HepG2 (cell line): Measurements from ENCODE around the gene CBX5. TPM values are rescaled to one million over a fixed set of nuclear protein-coding genes. Genes with fewer than 3 reads are reported as not detected.

Experiments
- CSRNP2 ChIP-seq: sonication (generic); formaldehyde crosslinking; conservative IDR thresholded peaks from 2 replicates; pipeline ENCODE4 v1.8.0; 2022; ENCODE audit warnings: low read depth, missing genetic modification reagents
- ELF3 ChIP-seq: IDR thresholded peaks from 2 replicates; pipeline ENCODE4 v1.6.1; 2016; ENCODE audit warnings: missing genetic modification reagents, missing compliant biosample characterization
- GTF3A ChIP-seq: sonication (generic); formaldehyde crosslinking; conservative IDR thresholded peaks from 2 replicates; pipeline ENCODE4 v1.4.0; 2020; ENCODE audit warnings: mild to moderate bottlenecking, missing genetic modification reagents
- MED1 ChIP-seq: sonication (generic); formaldehyde crosslinking; IDR thresholded peaks from 2 replicates; pipeline ENCODE4 v1.4.0; 2020; ENCODE audit warnings: missing genetic modification reagents
- MTF2 ChIP-seq: sonication (generic); formaldehyde crosslinking; IDR thresholded peaks from 2 replicates; pipeline ENCODE4 v1.5.0; 2020; ENCODE audit warnings: missing genetic modification reagents, borderline replicate concordance
- PHF8 ChIP-seq: sonication (generic); formaldehyde crosslinking; IDR thresholded peaks from 2 replicates; pipeline ENCODE4 v1.5.0; 2020; ENCODE audit warnings: missing genetic modification reagents
- SP5 ChIP-seq: IDR thresholded peaks from 2 replicates; pipeline ENCODE4 v1.6.1; 2016; ENCODE audit warnings: low read depth, borderline replicate concordance
- SRSF4 ChIP-seq: fragments of 200-400 bp; formaldehyde crosslinking; IDR thresholded peaks from one replicate; pipeline ENCODE4 v1.6.1; 2018; ENCODE audit warnings: mild to moderate bottlenecking, low read depth, low read length, moderate library complexity; ENCODE audit not compliant: poor library complexity, severe bottlenecking
- SSRP1 ChIP-seq: IDR thresholded peaks from 2 replicates; pipeline ENCODE4 v1.6.1; 2016; ENCODE audit warnings: control low read depth
- ZBTB38 ChIP-seq: sonication (generic); formaldehyde crosslinking; IDR thresholded peaks from 2 replicates; pipeline ENCODE4 v1.5.1; 2020; ENCODE audit warnings: mild to moderate bottlenecking, missing genetic modification reagents
- ZFYVE20 ChIP-seq: sonication (generic); formaldehyde crosslinking; IDR thresholded peaks from 2 replicates; pipeline ENCODE4 v1.8.0; 2023; ENCODE audit warnings: low read depth, mild to moderate bottlenecking, moderate library complexity, missing genetic modification reagents, borderline replicate concordance
- ZMYM2 ChIP-seq: sonication (generic); formaldehyde crosslinking; IDR thresholded peaks from 2 replicates; pipeline ENCODE4 v1.8.0; 2022; ENCODE audit warnings: mild to moderate bottlenecking, missing genetic modification reagents
- ZNF12 ChIP-seq: sonication (generic); formaldehyde crosslinking; IDR thresholded peaks from 2 replicates; pipeline ENCODE4 v1.5.0; 2020; ENCODE audit warnings: missing genetic modification reagents
- ZNF138 ChIP-seq: sonication (generic); formaldehyde crosslinking; IDR thresholded peaks from 2 replicates; pipeline ENCODE4 v1.5.0; 2020; ENCODE audit warnings: mild to moderate bottlenecking, low read depth, missing genetic modification reagents
- ZNF230 ChIP-seq: sonication (generic); formaldehyde crosslinking; IDR thresholded peaks from 2 replicates; pipeline ENCODE4 v1.4.0; 2020; ENCODE audit warnings: mild to moderate bottlenecking, missing genetic modification reagents
- ZNF292 ChIP-seq: sonication (generic); formaldehyde crosslinking; IDR thresholded peaks from 2 replicates; pipeline ENCODE4 v1.8.1; 2022; ENCODE audit warnings: mild to moderate bottlenecking, low read depth, missing genetic modification reagents, borderline replicate concordance
- ZNF484 ChIP-seq: sonication (generic); formaldehyde crosslinking; IDR thresholded peaks from 2 replicates; pipeline ENCODE4 v1.5.1; 2020; ENCODE audit warnings: mild to moderate bottlenecking, low read depth, missing genetic modification reagents, borderline replicate concordance
- ZNF678 ChIP-seq: sonication (generic); formaldehyde crosslinking; IDR thresholded peaks from 2 replicates; pipeline ENCODE4 v1.4.0; 2020; ENCODE audit warnings: mild to moderate bottlenecking, missing genetic modification reagents
- ZSCAN22 ChIP-seq: sonication (generic); formaldehyde crosslinking; IDR thresholded peaks from 2 replicates; pipeline ENCODE4 v1.4.0; 2020; ENCODE audit warnings: mild to moderate bottlenecking, missing genetic modification reagents
- polyA plus RNA-seq, 8 experiments: library from polyadenylated mRNA; depleted of rRNA in 3 of 8; stranded (reverse) in 7 of 8; unstranded in 1 of 8; fragments of >200 nt; fragmentation: Illumina TruSeq in 4 of 8; extraction: Trizol in 4 of 8; gene quantifications; 2 replicates each; pipeline versions ENCODE4 v1.2.1 to v1.2.3, GENCODE V29; 2011 to 2016; ENCODE audit warnings: low read depth in 4 of 8, missing spikeins in 1 of 8, mixed read lengths in 1 of 8; ENCODE audit not compliant: insufficient read depth in 1 of 8
- total RNA-seq, 5 experiments: library from RNA; depleted of rRNA; stranded (reverse); fragments of >200 nt; fragmentation: Illumina TruSeq; extraction: Trizol; gene quantifications; 2 replicates each; pipeline ENCODE4 v1.2.3, GENCODE V29; 2016; ENCODE audit warnings: low read depth in 1 of 5
- TF ChIP-seq, protein P1 (sequence below): sonication (generic); formaldehyde crosslinking; conservative IDR thresholded peaks from 2 replicates; pipeline ENCODE4 v1.4.0; 2020; ENCODE audit warnings: missing genetic modification reagents
- TF ChIP-seq, protein P2 (sequence below): sonication (generic); formaldehyde crosslinking; IDR thresholded peaks from 2 replicates; pipeline ENCODE4 v1.8.0; 2022; ENCODE audit warnings: mild to moderate bottlenecking, missing genetic modification reagents, moderate library complexity
- TF ChIP-seq, protein P3 (sequence below): sonication (generic); formaldehyde crosslinking; IDR thresholded peaks from 2 replicates; pipeline ENCODE4 v1.4.0; 2020; ENCODE audit warnings: missing genetic modification reagents, low read depth, mild to moderate bottlenecking, borderline replicate concordance
- TF ChIP-seq, protein P4 (sequence below): sonication (generic); formaldehyde crosslinking; IDR thresholded peaks from 2 replicates; pipeline ENCODE4 v1.5.0; 2020; ENCODE audit warnings: missing genetic modification reagents

Gene CBX5
- total and polyA plus RNA-seq, 2 of the 13 experiments (the other 11 are each of a cell fraction or from before 2014, with no cell fraction given): 16.0 to 22.2 TPM

GRCh38 chr12:54214553-54215406 lies 65.1 kb downstream of the CBX5 start (continued):
- TF ChIP-seq CSRNP2 (CRISPR knock-in tag) (no peak), ZFYVE20 (CRISPR knock-in tag) (no peak), ZNF12 (CRISPR knock-in tag) (0 out of 2 replicates have a peak, but pooled peaks have one; percentile 28), ZSCAN22 (CRISPR knock-in tag) (no peak), ELF3 (CRISPR knock-in tag) (peak; percentile 12; the same call in 1 of the 2 replicates), ZNF292 (no peak), ZNF678 (CRISPR knock-in tag) (no peak), SP5 (CRISPR knock-in tag) (peak; percentile 72), GTF3A (CRISPR knock-in tag) (no peak), MED1 (CRISPR knock-in tag) (peak; percentile 35; the same call in 1 of the 2 replicates), ZMYM2 (no peak), PHF8 (no peak), ZNF138 (CRISPR knock-in tag) (no peak), ZNF230 (CRISPR knock-in tag) (0 out of 2 replicates have a peak, but pooled peaks have one; percentile 60), ZNF484 (no peak), MTF2 (CRISPR knock-in tag) (no peak; the same call in 1 of the 2 replicates), SSRP1 (CRISPR knock-in tag) (no peak), SRSF4 (no peak), ZBTB38 (CRISPR knock-in tag) (peak; percentile 40; the same call in 1 of the 2 replicates)
- TF ChIP-seq, protein P1, sequence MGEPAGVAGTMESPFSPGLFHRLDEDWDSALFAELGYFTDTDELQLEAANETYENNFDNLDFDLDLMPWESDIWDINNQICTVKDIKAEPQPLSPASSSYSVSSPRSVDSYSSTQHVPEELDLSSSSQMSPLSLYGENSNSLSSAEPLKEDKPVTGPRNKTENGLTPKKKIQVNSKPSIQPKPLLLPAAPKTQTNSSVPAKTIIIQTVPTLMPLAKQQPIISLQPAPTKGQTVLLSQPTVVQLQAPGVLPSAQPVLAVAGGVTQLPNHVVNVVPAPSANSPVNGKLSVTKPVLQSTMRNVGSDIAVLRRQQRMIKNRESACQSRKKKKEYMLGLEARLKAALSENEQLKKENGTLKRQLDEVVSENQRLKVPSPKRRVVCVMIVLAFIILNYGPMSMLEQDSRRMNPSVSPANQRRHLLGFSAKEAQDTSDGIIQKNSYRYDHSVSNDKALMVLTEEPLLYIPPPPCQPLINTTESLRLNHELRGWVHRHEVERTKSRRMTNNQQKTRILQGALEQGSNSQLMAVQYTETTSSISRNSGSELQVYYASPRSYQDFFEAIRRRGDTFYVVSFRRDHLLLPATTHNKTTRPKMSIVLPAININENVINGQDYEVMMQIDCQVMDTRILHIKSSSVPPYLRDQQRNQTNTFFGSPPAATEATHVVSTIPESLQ (CRISPR knock-in tag): no peak
- TF ChIP-seq, protein P2, sequence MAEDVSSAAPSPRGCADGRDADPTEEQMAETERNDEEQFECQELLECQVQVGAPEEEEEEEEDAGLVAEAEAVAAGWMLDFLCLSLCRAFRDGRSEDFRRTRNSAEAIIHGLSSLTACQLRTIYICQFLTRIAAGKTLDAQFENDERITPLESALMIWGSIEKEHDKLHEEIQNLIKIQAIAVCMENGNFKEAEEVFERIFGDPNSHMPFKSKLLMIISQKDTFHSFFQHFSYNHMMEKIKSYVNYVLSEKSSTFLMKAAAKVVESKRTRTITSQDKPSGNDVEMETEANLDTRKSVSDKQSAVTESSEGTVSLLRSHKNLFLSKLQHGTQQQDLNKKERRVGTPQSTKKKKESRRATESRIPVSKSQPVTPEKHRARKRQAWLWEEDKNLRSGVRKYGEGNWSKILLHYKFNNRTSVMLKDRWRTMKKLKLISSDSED: no peak
- TF ChIP-seq, protein P3, sequence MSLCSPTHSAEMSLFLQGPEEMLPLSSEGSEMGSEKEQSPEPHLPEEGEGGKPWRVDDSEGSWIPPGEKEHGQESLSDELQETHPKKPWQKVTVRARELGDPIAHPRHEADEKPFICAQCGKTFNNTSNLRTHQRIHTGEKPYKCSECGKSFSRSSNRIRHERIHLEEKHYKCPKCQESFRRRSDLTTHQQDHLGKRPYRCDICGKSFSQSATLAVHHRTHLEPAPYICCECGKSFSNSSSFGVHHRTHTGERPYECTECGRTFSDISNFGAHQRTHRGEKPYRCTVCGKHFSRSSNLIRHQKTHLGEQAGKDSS: peak; percentile 61; the same call in 1 of the 2 replicates
- TF ChIP-seq, protein P4, sequence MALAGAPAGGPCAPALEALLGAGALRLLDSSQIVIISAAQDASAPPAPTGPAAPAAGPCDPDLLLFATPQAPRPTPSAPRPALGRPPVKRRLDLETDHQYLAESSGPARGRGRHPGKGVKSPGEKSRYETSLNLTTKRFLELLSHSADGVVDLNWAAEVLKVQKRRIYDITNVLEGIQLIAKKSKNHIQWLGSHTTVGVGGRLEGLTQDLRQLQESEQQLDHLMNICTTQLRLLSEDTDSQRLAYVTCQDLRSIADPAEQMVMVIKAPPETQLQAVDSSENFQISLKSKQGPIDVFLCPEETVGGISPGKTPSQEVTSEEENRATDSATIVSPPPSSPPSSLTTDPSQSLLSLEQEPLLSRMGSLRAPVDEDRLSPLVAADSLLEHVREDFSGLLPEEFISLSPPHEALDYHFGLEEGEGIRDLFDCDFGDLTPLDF: no peak
